OCI-M1 (cell line): Measurements from ENCODE around the gene PEG3.

Source experiments
- DNase-seq: peaks from one replicate; lab custom pipeline; 2025; lab: John Stamatoyannopoulos, UW

The PEG3 gene

GRCh38 chr19:56838909-56839651, 1.4 kb downstream of the PEG3 start:
- DNase-seq = no peak

- DNase-seq = peak; percentile 8
Measured at GRCh38 chr19:56838024-56838908, 2.3 kb downstream of the PEG3 start.

GRCh38 chr19:56837492-56838023, 3.0 kb downstream of the PEG3 start:
- DNase-seq = no peak

- DNase-seq = no peak
Measured at GRCh38 chr19:56837004-56837403, 3.5 kb downstream of the PEG3 start.

- no peak for DNase-seq
Measured at GRCh38 chr19:56836059-56836458, 4.5 kb downstream of the PEG3 start.

- DNase-seq = no peak
Measured at GRCh38 chr19:56835401-56835800, 5.1 kb downstream of the PEG3 start.

GRCh38 chr19:56834564-56835375, 5.8 kb downstream of the PEG3 start:
- DNase-seq = peak; percentile 12

GRCh38 chr19:56832352-56832928, 8.1 kb downstream of the PEG3 start:
- no peak for DNase-seq

- DNase-seq = no peak
Measured at GRCh38 chr19:56831255-56831654, 9.3 kb downstream of the PEG3 start.

- no peak for DNase-seq
Measured at GRCh38 chr19:56829596-56829995, 10.9 kb downstream of the PEG3 start.

- DNase-seq = no peak
Measured at GRCh38 chr19:56827708-56828107, 12.8 kb downstream of the PEG3 start.

- no peak for DNase-seq
Measured at GRCh38 chr19:56823956-56824355, 16.6 kb downstream of the PEG3 start.

- DNase-seq = no peak
Measured at GRCh38 chr19:56823417-56823816, 17.1 kb downstream of the PEG3 start.

GRCh38 chr19:56822755-56823154, 17.8 kb downstream of the PEG3 start:
- DNase-seq = no peak

GRCh38 chr19:56821675-56822074, 18.9 kb downstream of the PEG3 start:
- no peak for DNase-seq

- DNase-seq = no peak
Measured at GRCh38 chr19:56821209-56821608, 19.3 kb downstream of the PEG3 start.

- no peak for DNase-seq
Measured at GRCh38 chr19:56819166-56819565, 21.4 kb downstream of the PEG3 start.

- DNase-seq = no peak
Measured at GRCh38 chr19:56814656-56815055, 25.9 kb downstream of the PEG3 start.

GRCh38 chr19:56813531-56813930, 27.0 kb downstream of the PEG3 start:
- no peak for DNase-seq

GRCh38 chr19:56811480-56811879, 29.0 kb downstream of the PEG3 start:
- DNase-seq = no peak

GRCh38 chr19:56810260-56810659, 30.3 kb downstream of the PEG3 start:
- no peak for DNase-seq
